Neural progenitor cell (in vitro differentiated cells): ENCODE data around the gene PRKAR1A.

Source experiments
- CTCF ChIP-seq: fragments of 200-600 bp; sonication (generic); IDR thresholded peaks from 2 replicates; pipeline ENCODE4 v1.5.1; 2017; ENCODE audit warnings: antibody characterized with exemption, mild to moderate bottlenecking
- EZH2 ChIP-seq: fragments of 200-600 bp; sonication (generic); IDR thresholded peaks from 2 replicates; pipeline ENCODE4 v1.6.1; 2017; ENCODE audit warnings: antibody characterized with exemption, mild to moderate bottlenecking, moderate library complexity
- EZH2phosphoT487 ChIP-seq: fragments of 200-600 bp; sonication (generic); IDR thresholded peaks from 2 replicates; pipeline ENCODE4 v1.6.1; 2017; ENCODE audit warnings: antibody characterized with exemption

GRCh38 chr17:68578236-68578635 is 66.0 kb downstream of the PRKAR1A start:
- no peak for TF ChIP-seq CTCF
- TF ChIP-seq EZH2phosphoT487, result no peak
- no peak for TF ChIP-seq EZH2
